ENCODE results near the gene BPIFB4.

DNA sequence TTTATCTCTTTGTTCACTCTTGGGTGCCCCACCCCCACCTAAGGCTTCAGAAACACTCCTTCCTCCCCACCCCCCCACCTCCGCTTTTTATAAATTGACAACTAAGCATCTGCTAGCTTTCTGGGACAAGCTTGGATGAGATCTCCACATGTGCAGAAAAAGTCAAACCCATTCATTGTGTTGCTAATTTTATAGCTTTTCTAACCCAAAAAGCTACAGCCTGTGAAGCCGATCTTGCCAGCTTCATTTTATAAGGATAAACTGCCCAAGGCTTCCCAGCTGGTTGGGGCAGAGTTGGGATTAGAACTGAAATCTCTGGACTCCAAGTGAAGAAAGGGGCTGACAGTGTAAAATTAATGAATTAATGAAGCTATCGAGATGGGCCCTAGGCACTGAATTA is 24.1 kb downstream of the BPIFB4 start:
- TF ChIP-seq CTCF (conservative IDR thresholded peaks at IDR 0.05; ENCODE audit: low read depth in 2 of 2) (no peak), POLR2AphosphoS5 (IDR thresholded peaks at IDR 0.05; ENCODE audit: low read depth) (no peak), CREB1 (CRISPR knock-in tag; IDR thresholded peaks at IDR 0.05; ENCODE audit: low read depth) (no peak), EZH2 (IDR thresholded peaks at IDR 0.05; ENCODE audit: low read depth, unreplicated experiment) (no peak)
- TF ChIP-seq, protein P1, sequence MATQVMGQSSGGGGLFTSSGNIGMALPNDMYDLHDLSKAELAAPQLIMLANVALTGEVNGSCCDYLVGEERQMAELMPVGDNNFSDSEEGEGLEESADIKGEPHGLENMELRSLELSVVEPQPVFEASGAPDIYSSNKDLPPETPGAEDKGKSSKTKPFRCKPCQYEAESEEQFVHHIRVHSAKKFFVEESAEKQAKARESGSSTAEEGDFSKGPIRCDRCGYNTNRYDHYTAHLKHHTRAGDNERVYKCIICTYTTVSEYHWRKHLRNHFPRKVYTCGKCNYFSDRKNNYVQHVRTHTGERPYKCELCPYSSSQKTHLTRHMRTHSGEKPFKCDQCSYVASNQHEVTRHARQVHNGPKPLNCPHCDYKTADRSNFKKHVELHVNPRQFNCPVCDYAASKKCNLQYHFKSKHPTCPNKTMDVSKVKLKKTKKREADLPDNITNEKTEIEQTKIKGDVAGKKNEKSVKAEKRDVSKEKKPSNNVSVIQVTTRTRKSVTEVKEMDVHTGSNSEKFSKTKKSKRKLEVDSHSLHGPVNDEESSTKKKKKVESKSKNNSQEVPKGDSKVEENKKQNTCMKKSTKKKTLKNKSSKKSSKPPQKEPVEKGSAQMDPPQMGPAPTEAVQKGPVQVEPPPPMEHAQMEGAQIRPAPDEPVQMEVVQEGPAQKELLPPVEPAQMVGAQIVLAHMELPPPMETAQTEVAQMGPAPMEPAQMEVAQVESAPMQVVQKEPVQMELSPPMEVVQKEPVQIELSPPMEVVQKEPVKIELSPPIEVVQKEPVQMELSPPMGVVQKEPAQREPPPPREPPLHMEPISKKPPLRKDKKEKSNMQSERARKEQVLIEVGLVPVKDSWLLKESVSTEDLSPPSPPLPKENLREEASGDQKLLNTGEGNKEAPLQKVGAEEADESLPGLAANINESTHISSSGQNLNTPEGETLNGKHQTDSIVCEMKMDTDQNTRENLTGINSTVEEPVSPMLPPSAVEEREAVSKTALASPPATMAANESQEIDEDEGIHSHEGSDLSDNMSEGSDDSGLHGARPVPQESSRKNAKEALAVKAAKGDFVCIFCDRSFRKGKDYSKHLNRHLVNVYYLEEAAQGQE (IDR thresholded peaks at IDR 0.05; ENCODE audit: unreplicated experiment) = no peak
- TF ChIP-seq, protein P2, sequence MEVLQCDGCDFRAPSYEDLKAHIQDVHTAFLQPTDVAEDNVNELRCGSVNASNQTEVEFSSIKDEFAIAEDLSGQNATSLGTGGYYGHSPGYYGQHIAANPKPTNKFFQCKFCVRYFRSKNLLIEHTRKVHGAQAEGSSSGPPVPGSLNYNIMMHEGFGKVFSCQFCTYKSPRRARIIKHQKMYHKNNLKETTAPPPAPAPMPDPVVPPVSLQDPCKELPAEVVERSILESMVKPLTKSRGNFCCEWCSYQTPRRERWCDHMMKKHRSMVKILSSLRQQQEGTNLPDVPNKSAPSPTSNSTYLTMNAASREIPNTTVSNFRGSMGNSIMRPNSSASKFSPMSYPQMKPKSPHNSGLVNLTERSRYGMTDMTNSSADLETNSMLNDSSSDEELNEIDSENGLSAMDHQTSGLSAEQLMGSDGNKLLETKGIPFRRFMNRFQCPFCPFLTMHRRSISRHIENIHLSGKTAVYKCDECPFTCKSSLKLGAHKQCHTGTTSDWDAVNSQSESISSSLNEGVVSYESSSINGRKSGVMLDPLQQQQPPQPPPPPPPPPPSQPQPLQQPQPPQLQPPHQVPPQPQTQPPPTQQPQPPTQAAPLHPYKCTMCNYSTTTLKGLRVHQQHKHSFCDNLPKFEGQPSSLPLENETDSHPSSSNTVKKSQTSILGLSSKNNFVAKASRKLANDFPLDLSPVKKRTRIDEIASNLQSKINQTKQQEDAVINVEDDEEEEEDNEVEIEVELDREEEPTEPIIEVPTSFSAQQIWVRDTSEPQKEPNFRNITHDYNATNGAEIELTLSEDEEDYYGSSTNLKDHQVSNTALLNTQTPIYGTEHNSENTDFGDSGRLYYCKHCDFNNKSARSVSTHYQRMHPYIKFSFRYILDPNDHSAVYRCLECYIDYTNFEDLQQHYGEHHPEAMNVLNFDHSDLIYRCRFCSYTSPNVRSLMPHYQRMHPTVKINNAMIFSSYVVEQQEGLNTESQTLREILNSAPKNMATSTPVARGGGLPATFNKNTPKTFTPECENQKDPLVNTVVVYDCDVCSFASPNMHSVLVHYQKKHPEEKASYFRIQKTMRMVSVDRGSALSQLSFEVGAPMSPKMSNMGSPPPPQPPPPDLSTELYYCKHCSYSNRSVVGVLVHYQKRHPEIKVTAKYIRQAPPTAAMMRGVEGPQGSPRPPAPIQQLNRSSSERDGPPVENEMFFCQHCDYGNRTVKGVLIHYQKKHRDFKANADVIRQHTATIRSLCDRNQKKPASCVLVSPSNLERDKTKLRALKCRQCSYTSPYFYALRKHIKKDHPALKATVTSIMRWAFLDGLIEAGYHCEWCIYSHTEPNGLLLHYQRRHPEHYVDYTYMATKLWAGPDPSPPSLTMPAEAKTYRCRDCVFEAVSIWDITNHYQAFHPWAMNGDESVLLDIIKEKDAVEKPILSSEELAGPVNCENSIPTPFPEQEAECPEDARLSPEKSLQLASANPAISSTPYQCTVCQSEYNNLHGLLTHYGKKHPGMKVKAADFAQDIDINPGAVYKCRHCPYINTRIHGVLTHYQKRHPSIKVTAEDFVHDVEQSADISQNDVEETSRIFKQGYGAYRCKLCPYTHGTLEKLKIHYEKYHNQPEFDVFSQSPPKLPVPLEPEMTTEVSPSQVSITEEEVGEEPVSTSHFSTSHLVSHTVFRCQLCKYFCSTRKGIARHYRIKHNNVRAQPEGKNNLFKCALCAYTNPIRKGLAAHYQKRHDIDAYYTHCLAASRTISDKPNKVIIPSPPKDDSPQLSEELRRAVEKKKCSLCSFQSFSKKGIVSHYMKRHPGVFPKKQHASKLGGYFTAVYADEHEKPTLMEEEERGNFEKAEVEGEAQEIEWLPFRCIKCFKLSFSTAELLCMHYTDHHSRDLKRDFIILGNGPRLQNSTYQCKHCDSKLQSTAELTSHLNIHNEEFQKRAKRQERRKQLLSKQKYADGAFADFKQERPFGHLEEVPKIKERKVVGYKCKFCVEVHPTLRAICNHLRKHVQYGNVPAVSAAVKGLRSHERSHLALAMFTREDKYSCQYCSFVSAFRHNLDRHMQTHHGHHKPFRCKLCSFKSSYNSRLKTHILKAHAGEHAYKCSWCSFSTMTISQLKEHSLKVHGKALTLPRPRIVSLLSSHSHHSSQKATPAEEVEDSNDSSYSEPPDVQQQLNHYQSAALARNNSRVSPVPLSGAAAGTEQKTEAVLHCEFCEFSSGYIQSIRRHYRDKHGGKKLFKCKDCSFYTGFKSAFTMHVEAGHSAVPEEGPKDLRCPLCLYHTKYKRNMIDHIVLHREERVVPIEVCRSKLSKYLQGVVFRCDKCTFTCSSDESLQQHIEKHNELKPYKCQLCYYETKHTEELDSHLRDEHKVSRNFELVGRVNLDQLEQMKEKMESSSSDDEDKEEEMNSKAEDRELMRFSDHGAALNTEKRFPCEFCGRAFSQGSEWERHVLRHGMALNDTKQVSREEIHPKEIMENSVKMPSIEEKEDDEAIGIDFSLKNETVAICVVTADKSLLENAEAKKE (CRISPR knock-in tag; IDR thresholded peaks at IDR 0.05) = no peak

Measured in GM23338 (cell line).